GM10266 (cell line): ENCODE results near the gene OR10A5.
A peak's percentile ranks its signal among the peaks of the same experiment; 100 is the strongest.

Source experiments
- DNase-seq: peaks from one replicate; pipeline ENCODE4 v3.0.0; 2012; ENCODE audit errors: extremely low spot score
- CTCF ChIP-seq: IDR thresholded peaks from 2 replicates; pipeline ENCODE4 v1.5.1; 2012; ENCODE audit warnings: mild to moderate bottlenecking, low read depth; ENCODE audit not compliant: control insufficient read depth, insufficient read depth; ENCODE audit errors: missing control alignments

The OR10A5 gene

GRCh38 chr11:6894097-6894496, 48.6 kb downstream of the OR10A5 start:
- no peak for DNase-seq
- no peak for TF ChIP-seq CTCF

DNA sequence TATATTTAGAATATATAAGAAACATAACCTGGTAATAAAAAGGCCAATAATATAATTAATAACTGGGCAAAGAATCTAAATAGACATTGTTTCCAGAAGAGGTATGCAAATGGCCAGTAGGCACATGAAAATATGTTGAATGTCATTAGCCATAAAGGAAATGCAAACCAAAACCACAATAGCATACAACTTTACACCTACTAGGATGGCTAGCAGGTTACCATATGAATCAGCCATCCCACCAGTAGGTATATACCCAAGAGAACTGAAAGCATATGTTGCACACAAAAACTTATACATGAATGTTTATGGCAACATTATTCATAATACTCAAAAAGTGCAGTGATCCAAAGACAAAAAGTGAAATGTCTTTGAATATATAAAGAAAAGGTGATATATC, 49.5 kb downstream of the OR10A5 start:
- DNase-seq: peak; percentile 21
- no peak for TF ChIP-seq CTCF
